LNCaP clone FGC (cell line): ENCODE data around the gene LRRC45.

Experiments
- DNase-seq: peaks from one replicate; pipeline ENCODE4 v3.0.0-alpha.2; 2011; ENCODE audit warnings: low read depth
- H3K4me3 ChIP-seq: 2 replicates; pipeline ENCODE4 v1.5.1; 2011; ENCODE audit warnings: mild to moderate bottlenecking, low read depth, low read length, control low read depth
- CTCF ChIP-seq: IDR thresholded peaks from 2 replicates; pipeline ENCODE4 v1.5.1; 2012; ENCODE audit warnings: mild to moderate bottlenecking; ENCODE audit not compliant: control insufficient read depth, insufficient read depth; ENCODE audit errors: extremely low read depth

Gene LRRC45

GRCh38 chr17:82050152-82050760, 27.2 kb downstream of the LRRC45 start:
- TF ChIP-seq CTCF, result no peak
- H3K4me3 ChIP-seq, result peak overlapping the region; percentile 89
- no peak for DNase-seq

DNA sequence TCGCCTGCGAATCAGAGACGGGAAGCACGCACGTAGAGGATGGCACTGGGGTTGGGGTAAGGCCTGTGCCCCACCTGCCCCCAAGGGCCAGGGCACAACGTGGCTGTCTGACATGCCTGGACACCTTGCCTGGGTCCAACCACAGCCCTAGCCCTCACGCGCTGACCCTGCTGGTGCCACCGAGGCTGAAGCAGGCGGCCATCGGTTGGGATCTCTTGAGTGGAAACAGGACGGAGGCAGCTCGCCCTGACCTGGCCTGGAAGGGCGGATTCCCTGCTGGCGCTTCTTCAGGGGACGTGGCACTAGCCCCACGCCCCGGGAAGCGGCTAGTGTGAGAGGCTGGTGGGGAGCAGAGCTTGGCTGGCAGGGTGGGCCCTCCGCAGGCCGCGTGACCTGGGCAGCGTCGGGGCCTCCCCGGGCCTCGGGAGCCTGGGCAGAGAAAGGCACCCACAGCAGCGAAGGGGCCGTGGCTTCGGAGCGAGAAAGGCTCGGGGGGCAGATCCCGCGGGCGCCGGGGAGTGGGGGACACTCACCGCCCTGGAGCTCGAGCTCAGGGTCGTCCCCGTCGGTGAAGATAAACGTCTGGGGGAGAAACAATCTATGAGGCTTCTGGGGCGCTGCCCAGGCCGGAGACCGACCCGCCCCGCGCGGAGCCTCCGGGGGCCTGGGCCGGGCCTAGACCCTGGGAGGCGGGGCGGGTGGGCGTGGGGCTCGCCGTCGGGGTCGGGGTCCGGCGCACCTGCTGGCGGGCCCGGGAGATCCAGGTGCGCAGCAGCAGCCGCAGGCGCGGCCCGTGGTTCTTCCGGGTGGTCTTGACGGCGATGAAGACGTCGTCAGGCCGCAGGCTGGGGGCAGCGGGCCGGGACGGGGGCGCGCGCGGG, 27.9 kb downstream of the LRRC45 start:
- no peak for DNase-seq
- no peak for TF ChIP-seq CTCF

DNA sequence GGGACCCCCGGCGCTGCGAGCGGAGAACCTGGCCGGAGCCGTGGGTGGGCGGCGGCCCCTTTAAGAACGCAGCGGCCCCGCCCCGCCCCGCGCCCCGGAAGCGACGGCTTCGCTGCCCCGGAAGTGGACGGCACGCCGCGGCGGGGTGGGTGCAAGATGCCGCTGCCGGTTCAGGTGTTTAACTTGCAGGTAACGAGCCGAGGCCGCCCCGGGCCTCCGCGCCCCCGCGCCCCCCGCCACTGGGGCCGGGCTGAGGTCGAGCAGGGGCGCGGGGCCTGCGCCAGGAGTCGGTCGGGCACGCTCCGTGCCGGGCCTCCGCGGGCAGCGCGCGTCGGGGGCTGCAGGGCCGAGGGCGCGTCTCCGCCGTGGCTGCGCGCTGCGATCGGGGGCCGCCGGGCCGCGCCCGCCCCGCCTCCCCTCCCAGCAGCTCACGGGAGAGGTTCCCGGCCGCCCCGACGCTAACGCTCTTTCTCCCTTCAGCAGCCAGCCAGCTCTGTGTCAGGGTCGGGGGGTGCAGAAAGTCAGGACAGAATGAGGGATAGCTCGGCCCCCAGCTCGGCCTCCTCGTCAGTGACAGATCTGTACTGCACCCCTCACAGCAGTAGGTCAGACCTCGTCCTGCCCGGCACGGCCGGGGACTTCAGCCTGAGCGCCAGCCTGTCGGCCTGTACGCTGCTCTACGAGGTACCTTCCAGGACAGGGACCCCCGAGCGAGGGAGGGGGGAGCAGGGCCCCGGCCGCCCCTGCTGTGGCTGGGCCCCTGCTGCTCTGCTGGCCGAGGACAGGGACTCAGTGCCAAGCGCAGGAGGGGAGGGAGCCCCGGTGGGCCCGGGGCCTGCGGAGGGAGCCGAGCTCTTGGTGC, 28.9 kb downstream of the LRRC45 start, which contains the start of the genes GPS1 and RFNG:
Gene GPS1 (plus strand): TSS at position 123 of the 862 bp plus-strand sequence. CDS start 34 bp downstream, at position 157.
Gene RFNG (minus strand): TSS at position 36 of the 862 bp plus-strand sequence. CDS start 45 bp downstream, outside the sequence.
- no peak for TF ChIP-seq CTCF
- no peak for DNase-seq
- H3K4me3 ChIP-seq, result peak within 1 kb of the TSS; percentile 89

More for the DNA sequence above, 27.9 kb downstream of the LRRC45 start:
- H3K4me3 ChIP-seq, result peak overlapping the region; percentile 89

- no peak for DNase-seq
- TF ChIP-seq CTCF, result no peak
- peak overlapping the region; percentile 89 for H3K4me3 ChIP-seq
Observed at GRCh38 chr17:82052638-82053059, 29.5 kb downstream of the LRRC45 start.

DNA sequence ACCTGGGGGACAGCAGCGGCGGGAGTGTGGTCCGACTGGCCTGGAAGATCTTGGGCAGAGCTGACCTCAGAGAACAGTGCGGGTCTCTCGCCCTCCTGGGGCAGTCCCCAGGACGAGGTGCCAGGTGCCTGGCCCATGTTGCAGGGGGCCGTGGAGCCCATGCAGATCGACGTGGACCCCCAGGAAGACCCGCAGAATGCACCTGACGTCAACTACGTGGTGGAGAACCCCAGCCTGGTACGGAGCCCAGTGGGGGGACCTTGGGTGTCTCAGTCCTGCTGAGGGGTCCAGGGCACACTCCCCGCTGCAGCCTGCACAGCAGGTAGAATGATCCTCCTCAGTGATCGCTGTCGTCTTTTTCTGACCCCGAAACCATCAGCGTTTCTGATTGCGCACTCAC, 30.0 kb downstream of the LRRC45 start:
- TF ChIP-seq CTCF, result no peak
- peak overlapping the region; percentile 89 for H3K4me3 ChIP-seq
- no peak for DNase-seq

GRCh38 chr17:82053556-82054263, 30.6 kb downstream of the LRRC45 start:
- H3K4me3 ChIP-seq, result no peak overlapping the region
- TF ChIP-seq CTCF, result no peak
- DNase-seq, result no peak
